Upper lobe of left lung (tissue), 6 donors: ENCODE data around the gene TNS4. TPM values are rescaled to one million over a fixed set of nuclear protein-coding genes. Genes with fewer than 3 reads are reported as not detected.
A peak's percentile ranks its signal among the peaks of the same experiment; 100 is the strongest.

Experiments used
- ATAC-seq, 2 donors: fragments of 200-7000 bp; cut with Tn5 transposase; one replicate each; pipeline ENCODE4 v1.9.1; 2022; ENCODE audit warnings: mild to moderate bottlenecking in 2 of 2, moderate library complexity in 2 of 2; ENCODE audit not compliant: low FRiP score in 2 of 2
- DNase-seq, 2 donors: peaks; one replicate each; pipeline ENCODE4 v3.0.0-alpha.2; 2019 to 2020
- H3K27ac ChIP-seq, 4 donors: fragments of 200-600 bp; sonication (generic); one replicate each; pipeline ENCODE4 v1.5.1; 2016 to 2019
- H3K27me3 ChIP-seq, 4 donors: fragments of 200-600 bp; sonication (generic); one replicate each; pipeline ENCODE4 v1.5.1; 2017 to 2019
- H3K36me3 ChIP-seq, 4 donors: fragments of 200-600 bp; sonication (generic); one replicate each; pipeline ENCODE4 v1.5.1; 2016 to 2019
- H3K4me1 ChIP-seq, 4 donors: fragments of 200-600 bp; sonication (generic); one replicate each; pipeline ENCODE4 v1.5.1; 2018 to 2019
- H3K4me3 ChIP-seq, 4 donors: fragments of 200-600 bp; sonication (generic); one replicate each; pipeline ENCODE4 v1.5.1; 2017 to 2019; ENCODE audit warnings: mild to moderate bottlenecking in 2 of 4, moderate library complexity in 1 of 4
- H3K9me3 ChIP-seq, 4 donors: fragments of 200-600 bp; sonication (generic); one replicate each; pipeline ENCODE4 v1.5.1; 2018 to 2019
- EP300 ChIP-seq, 4 donors: sonication (generic); formaldehyde crosslinking; IDR thresholded peaks; one replicate each; pipeline ENCODE4 v1.5.1; 2017; ENCODE audit warnings: antibody characterized with exemption in 4 of 4, control low read depth in 2 of 4
- POLR2A ChIP-seq, 4 donors: fragments of 450-650 bp; IDR thresholded peaks; one replicate each; pipeline ENCODE4 v1.5.1; 2016 to 2017; ENCODE audit warnings: antibody characterized with exemption in 4 of 4, mild to moderate bottlenecking in 2 of 4
- POLR2AphosphoS5 ChIP-seq, 2 donors: sonication (generic); formaldehyde crosslinking; IDR thresholded peaks; one replicate each; pipeline ENCODE4 v1.5.1; 2017; ENCODE audit warnings: antibody characterized with exemption in 2 of 2
- WGBS, 2 donors: methylation state at CpG; one replicate each; pipeline ENCODE4 v1.1.5; 2017 to 2018; 5-methylcytosine and 5-hydroxymethylcytosine counted together
- total RNA-seq, 6 donors: library from RNA; depleted of rRNA in 4 of 6; stranded (reverse); fragments of >200 nt in 4 of 6; gene quantifications; one replicate each; pipeline versions ENCODE4 v1.1.0 to v1.2.1, GENCODE V29; 2016 to 2021
- TF ChIP-seq, protein P1 (sequence below), 6 experiments: fragments of 450-650 bp in 4 of 6; fragments of 200-600 bp in 2 of 6; sonication (generic) in 2 of 6; IDR thresholded peaks; one replicate each; pipeline ENCODE4 v1.5.1; 2016 to 2019; ENCODE audit warnings: antibody characterized with exemption in 6 of 6
- donor health status: DM: no; HTN: no; CAD: no; lungs with moderate emphysema.
- donor health status: DM: no; HTN: yes; CAD: no; lungs with severe emphysema.

TNS4 gene
- total RNA-seq, 6 donors from 2014 or later: 0.54 to 5.1 (median 1.1) TPM; not detected in 1

DNA sequence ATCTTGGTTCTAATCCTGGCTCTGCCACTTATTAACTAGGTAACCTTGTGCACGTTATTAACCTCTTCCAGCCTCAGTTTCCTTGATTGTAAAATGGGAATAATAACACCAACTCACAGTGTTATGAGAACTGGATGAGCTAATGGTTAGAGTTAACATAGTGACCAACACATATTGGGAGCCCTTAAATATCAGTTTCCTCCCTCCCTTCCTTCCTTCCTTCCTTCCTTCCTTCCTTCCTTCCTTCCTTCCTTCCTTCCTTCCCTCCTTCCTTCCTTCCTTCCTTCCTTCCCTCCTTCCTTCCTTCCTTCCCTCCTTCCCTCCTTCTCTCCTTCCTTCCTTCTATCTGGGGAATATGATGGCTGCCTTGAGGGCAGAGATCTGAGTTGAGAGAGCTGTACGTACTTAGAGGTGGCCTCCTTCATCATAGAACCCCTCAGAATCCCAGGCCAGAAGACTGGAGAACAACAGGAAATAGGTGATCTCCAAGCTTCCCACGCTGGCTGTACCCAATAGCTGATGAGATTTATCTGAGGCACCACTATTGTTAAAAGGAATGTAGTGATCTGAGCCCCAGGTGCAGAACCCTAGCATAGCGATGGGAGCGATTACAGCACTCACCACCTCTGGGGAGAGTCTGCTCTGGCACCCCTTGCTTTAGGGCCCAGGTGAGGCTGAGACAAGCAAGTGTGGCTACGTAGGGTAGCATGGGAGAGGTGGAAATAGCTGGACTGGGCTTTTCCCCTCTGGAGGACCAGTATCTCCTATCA is 37.7 kb upstream of the TNS4 start:
- H3K36me3 ChIP-seq: no peaks in the 10 kb centered on the region
- no peaks in the 10 kb centered on the region for H3K27me3 ChIP-seq
- WGBS, 2 donors: 71 to 80% methylated on average over 6 of the region's 6 CpGs
- ATAC-seq: no peak
- H3K4me1 ChIP-seq: peaks cover 76 to 79% (median 79%) of the 10 kb centered on the region in 4 donors
- DNase-seq: no peak
- no peak overlapping the region for H3K4me3 ChIP-seq
- no peaks in the 10 kb centered on the region for H3K9me3 ChIP-seq
- no peak for TF ChIP-seq POLR2AphosphoS5 (IDR thresholded peaks at IDR 0.05)
- TF ChIP-seq POLR2A (IDR thresholded peaks at IDR 0.05): no peak
- TF ChIP-seq, protein P1, sequence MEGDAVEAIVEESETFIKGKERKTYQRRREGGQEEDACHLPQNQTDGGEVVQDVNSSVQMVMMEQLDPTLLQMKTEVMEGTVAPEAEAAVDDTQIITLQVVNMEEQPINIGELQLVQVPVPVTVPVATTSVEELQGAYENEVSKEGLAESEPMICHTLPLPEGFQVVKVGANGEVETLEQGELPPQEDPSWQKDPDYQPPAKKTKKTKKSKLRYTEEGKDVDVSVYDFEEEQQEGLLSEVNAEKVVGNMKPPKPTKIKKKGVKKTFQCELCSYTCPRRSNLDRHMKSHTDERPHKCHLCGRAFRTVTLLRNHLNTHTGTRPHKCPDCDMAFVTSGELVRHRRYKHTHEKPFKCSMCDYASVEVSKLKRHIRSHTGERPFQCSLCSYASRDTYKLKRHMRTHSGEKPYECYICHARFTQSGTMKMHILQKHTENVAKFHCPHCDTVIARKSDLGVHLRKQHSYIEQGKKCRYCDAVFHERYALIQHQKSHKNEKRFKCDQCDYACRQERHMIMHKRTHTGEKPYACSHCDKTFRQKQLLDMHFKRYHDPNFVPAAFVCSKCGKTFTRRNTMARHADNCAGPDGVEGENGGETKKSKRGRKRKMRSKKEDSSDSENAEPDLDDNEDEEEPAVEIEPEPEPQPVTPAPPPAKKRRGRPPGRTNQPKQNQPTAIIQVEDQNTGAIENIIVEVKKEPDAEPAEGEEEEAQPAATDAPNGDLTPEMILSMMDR (IDR thresholded peaks at IDR 0.05): no peak
- no peak for TF ChIP-seq EP300 (IDR thresholded peaks at IDR 0.05)
- peak overlapping the region; percentile 83 to 93 (median 86) for H3K27ac ChIP-seq

DNA sequence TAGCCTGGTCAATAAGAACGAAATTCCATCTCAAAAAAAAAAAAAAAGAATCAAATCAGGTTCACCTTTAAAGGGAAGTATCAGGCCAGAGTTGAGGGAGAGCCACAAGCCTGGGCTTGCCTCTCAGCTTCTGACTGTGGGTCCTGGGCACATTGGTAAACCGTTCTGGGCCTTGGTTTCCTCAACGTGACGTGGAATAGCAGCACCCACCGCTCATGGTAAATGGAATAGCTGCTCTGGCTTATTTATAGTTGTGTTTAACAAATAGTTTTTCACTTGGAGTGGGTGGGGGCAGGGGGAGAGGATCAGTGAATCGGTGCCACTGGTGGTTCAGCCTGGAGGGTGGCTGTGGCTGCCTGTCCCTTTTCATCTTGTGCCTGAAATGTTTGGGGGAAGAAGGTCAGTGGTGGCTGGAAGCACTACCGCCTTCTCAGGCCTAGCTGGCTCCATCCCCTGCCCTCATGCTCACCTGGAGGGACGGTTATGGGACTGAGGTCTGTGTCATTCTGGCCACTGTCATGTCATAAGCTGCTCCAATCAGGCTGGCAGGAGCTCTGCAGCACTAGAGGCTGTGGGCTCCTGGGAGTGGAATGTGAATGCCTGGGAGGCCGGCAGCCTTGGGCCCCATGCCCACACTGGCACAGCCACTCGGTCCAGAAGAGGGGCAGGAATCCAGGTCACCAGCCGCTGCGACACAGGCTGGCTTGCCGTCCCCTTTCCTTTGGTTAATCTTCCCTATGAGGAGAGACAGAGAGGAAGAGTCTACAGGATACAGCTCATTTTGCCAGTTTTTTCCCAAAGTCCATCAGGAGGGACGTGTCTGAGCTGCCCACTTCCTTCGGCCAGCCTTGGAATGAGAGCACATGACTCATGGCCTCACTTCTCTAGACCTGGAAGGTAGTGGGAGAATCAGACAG is 36.9 kb upstream of the TNS4 start:
- TF ChIP-seq EP300 (IDR thresholded peaks at IDR 0.05): no peak
- TF ChIP-seq POLR2AphosphoS5 (IDR thresholded peaks at IDR 0.05): peak in 1 of 2 donors; percentile 9
- no peaks in the 10 kb centered on the region for H3K9me3 ChIP-seq
- peaks cover 79 to 87% (median 84%) of the 10 kb centered on the region in 4 donors for H3K4me1 ChIP-seq
- WGBS, 2 donors: 51 to 65% methylated on average over 14 to 15 of the region's 15 CpGs
- peak overlapping the region; percentile 83 to 93 (median 86) for H3K27ac ChIP-seq
- no peaks in the 10 kb centered on the region for H3K27me3 ChIP-seq
- no peaks in the 10 kb centered on the region for H3K36me3 ChIP-seq
- H3K4me3 ChIP-seq: no peak overlapping the region
- ATAC-seq: peak in 1 of 2 donors; percentile 31
- DNase-seq: peak; percentile 78 to 86

DNA sequence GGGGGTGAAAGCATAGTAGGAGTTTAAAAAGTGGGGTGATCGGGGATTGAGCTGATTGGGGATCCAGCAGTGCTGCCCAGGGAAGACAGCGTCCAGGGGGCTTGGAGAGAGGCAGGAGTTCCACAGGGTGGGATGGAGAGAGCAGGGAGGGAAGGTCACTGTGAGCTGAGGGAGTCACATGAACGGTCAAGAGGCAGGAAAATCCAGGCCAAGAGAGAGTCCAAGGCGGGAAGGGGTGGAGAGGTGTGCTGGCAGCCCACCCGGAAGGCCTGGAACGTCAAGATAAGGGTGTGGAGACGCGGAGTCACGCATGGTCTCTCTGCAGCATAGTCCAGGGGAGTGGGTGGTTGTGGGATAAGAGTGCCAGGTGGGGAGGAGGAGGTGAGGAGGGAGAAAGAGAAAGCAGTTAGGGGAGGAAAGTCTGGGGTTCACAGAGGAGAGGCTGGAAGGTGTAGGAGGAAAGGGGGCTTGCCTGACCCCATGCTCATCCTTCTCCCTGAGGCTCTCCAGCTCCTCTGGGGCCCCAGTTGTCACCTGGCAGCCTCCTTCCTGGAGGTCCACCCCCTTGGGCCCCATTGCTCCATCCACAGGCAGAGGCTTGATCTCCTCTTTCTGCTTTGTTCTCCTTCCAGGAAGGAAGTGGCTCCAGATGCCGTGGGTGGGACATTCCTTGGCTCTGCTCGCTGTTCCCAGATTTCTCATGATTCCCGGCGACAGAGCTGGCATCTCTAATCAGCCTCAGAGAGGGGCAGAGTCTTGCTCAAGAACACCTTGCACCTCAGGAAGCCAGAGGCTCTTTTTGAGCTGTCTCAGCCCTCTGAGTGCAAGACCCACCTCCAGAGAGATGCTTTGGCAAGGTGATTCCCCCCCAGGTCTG is 35.1 kb upstream of the TNS4 start:
- Histone ChIP-seq H3K27me3 (no peaks in the 10 kb centered on the region), H3K27ac (peak overlapping the region; percentile 83 to 93 (median 86)), H3K4me1 (peaks cover 68 to 82% (median 78%) of the 10 kb centered on the region in 4 donors), H3K9me3 (no peaks in the 10 kb centered on the region), H3K36me3 (no peaks in the 10 kb centered on the region), H3K4me3 (no peak overlapping the region)
- DNase-seq (peak in 1 of 2 donors; percentile 63), ATAC-seq (peak; percentile 9 to 27)
- 29 to 36% methylated on average over 13 of the region's 13 CpGs for WGBS, 2 donors
- peak; percentile 85 to 91 for TF ChIP-seq POLR2AphosphoS5 (IDR thresholded peaks at IDR 0.05)
- TF ChIP-seq, protein P1 (IDR thresholded peaks at IDR 0.05): no peak
- peak in 2 of 4 donors; percentile 8 to 18 for TF ChIP-seq POLR2A (IDR thresholded peaks at IDR 0.05)
- peak in 3 of 4 donors; percentile 86 to 99 (median 99) for TF ChIP-seq EP300 (IDR thresholded peaks at IDR 0.05)

DNA sequence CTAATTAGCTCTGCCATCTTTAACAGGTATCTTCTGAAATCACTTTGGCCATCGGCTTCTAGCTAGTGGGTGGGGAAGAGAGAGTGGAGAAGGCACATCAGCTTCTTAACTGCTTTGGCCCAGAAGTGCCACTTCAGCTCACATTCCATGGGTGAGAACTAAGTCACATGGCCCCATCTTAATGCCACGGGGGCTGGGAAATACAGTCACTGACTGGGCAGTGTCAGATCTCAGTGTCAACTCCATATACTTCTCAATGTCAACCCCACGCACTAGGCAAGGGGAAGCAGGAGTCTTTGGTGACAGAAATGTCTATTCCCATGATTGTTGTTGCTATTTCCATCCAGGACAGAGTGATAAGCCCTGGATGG is 34.5 kb upstream of the TNS4 start:
- Histone ChIP-seq H3K4me1 (peaks cover 61 to 79% (median 75%) of the 10 kb centered on the region in 4 donors), H3K4me3 (no peak overlapping the region), H3K27me3 (no peaks in the 10 kb centered on the region), H3K36me3 (no peaks in the 10 kb centered on the region), H3K27ac (peak overlapping the region; percentile 83 to 93 (median 86)), H3K9me3 (no peaks in the 10 kb centered on the region)
- DNase-seq: peak in 1 of 2 donors; percentile 86
- ATAC-seq: peak in 1 of 2 donors; percentile 64
- TF ChIP-seq EP300 (IDR thresholded peaks at IDR 0.05) (peak in 2 of 4 donors; percentile 37 to 41), POLR2A (IDR thresholded peaks at IDR 0.05) (peak in 1 of 4 donors; percentile 25), POLR2AphosphoS5 (IDR thresholded peaks at IDR 0.05) (peak in 1 of 2 donors; percentile 14)
- TF ChIP-seq, protein P1 (IDR thresholded peaks at IDR 0.05): no peak
- 43 to 44% methylated on average over 3 of the region's 3 CpGs for whole genome bisulfite sequencing, 2 donors
